Stomach (tissue), 4 donors: ENCODE results near the gene MRAP2.

Experiments used
- EP300 ChIP-seq: sonication (generic); formaldehyde crosslinking; IDR thresholded peaks from one replicate; pipeline ENCODE4 v1.6.1; 2017; ENCODE audit warnings: antibody characterized with exemption
- POLR2A ChIP-seq, 4 donors: fragments of 450-650 bp; IDR thresholded peaks; one replicate each; pipeline ENCODE4 v1.6.1; 2016; ENCODE audit warnings: antibody characterized with exemption in 4 of 4, control low read depth in 2 of 4, mild to moderate bottlenecking in 1 of 4, moderate library complexity in 1 of 4
- POLR2AphosphoS5 ChIP-seq, 3 donors: sonication (generic); formaldehyde crosslinking; IDR thresholded peaks; one replicate each; pipeline ENCODE4 v1.6.1; 2016; ENCODE audit warnings: antibody characterized with exemption in 3 of 3
- TF ChIP-seq, protein P1 (sequence below), 7 experiments: fragments of 450-650 bp in 4 of 7; fragments of 200-600 bp in 3 of 7; sonication (generic) in 3 of 7; IDR thresholded peaks; one replicate each; pipeline ENCODE4 v1.5.1; 2016 to 2019; ENCODE audit warnings: antibody characterized with exemption in 7 of 7, control low read depth in 2 of 7, mild to moderate bottlenecking in 1 of 7

DNA sequence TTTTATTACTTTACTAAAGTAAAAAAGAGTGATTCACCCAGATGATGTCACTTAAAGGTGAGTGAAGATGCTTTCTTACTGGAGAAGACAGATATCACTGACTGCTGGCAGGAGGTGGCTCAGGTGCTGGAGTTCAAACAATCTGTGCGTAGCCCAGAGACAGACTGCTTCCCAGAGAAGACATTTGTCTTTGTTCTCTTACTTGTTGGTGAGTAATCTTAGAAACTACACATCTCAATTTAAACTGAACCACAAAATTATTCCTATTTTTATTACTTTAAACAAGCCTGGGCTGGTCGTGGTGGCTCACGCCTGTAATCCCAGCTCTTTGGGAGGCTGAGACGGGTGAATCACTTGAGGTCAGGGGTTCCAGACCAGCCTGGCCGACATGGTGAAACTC, 101.7 kb downstream of the MRAP2 start:
- TF ChIP-seq, protein P1, sequence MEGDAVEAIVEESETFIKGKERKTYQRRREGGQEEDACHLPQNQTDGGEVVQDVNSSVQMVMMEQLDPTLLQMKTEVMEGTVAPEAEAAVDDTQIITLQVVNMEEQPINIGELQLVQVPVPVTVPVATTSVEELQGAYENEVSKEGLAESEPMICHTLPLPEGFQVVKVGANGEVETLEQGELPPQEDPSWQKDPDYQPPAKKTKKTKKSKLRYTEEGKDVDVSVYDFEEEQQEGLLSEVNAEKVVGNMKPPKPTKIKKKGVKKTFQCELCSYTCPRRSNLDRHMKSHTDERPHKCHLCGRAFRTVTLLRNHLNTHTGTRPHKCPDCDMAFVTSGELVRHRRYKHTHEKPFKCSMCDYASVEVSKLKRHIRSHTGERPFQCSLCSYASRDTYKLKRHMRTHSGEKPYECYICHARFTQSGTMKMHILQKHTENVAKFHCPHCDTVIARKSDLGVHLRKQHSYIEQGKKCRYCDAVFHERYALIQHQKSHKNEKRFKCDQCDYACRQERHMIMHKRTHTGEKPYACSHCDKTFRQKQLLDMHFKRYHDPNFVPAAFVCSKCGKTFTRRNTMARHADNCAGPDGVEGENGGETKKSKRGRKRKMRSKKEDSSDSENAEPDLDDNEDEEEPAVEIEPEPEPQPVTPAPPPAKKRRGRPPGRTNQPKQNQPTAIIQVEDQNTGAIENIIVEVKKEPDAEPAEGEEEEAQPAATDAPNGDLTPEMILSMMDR (IDR thresholded peaks at IDR 0.05) = no peak
- TF ChIP-seq POLR2A (IDR thresholded peaks at IDR 0.05) (no peak), EP300 (no peak), POLR2AphosphoS5 (IDR thresholded peaks at IDR 0.05) (no peak)
